ENCODE data around the gene ANKIB1. TPM values are rescaled to one million over a fixed set of nuclear protein-coding genes. Genes with fewer than 3 reads are reported as not detected.

Gene ANKIB1
- 58.6 and 65.2 TPM in 2 replicates for total RNA-seq

GRCh38 chr7:92245487-92246359 is at the start of gene ANKIB1, which contains the start of gene KRIT1:
Gene ANKIB1 (plus strand): TSS chr7:92245974. CDS start chr7:92294979, 49,005 bp downstream.
Gene KRIT1 (minus strand): TSS chr7:92245914. CDS start chr7:92242135, 3,779 bp downstream.

GRCh38 chr7:92447345-92448204 is 201.8 kb downstream of the ANKIB1 start, which contains the start of gene GATAD1:
Gene GATAD1 (plus strand): TSS chr7:92447482. CDS start chr7:92447730, 248 bp downstream.

Other genes starting within 250 kb of the ANKIB1 start
- 179 and 232 TPM in 2 replicates for gene CYP51A1, start 111.5 kb upstream of the ANKIB1 start, total RNA-seq
- gene LRRD1, start 66.8 kb upstream of the ANKIB1 start, total RNA-seq: 0.15 TPM in 1 of 2 replicates, not detected in the other
- 51.9 and 72.3 TPM in 2 replicates for gene KRIT1, start 60 bp upstream of the ANKIB1 start, total RNA-seq
- 26.9 and 30.8 TPM in 2 replicates for gene GATAD1, start 201.5 kb downstream of the ANKIB1 start, total RNA-seq
- gene ERVW-1, start 232.0 kb downstream of the ANKIB1 start, total RNA-seq: not detected in 2 replicates

Measured in smooth muscle cell of trachea (primary cell).